AG08396 (cell line): ENCODE measurements around the gene PHRF1.
A peak's percentile ranks its signal among the peaks of the same experiment; 100 is the strongest.

Experiments
- DNase-seq: peaks from one replicate; pipeline ENCODE4 v3.0.0; 2012; ENCODE audit warnings: low spot score, mixed read lengths

PHRF1 gene

GRCh38 chr11:615504-616319, 39.4 kb downstream of the PHRF1 start, which contains the start of gene IRF7:
TSS of gene IRF7 (minus strand) at chr11:615950. CDS start at chr11:615364, 586 bp downstream.
- DNase-seq: peak; percentile 96

- no peak for DNase-seq
Measured at GRCh38 chr11:616320-617198, 40.3 kb downstream of the PHRF1 start.

- DNase-seq: no peak
Measured at GRCh38 chr11:617199-617911, 41.1 kb downstream of the PHRF1 start.

GRCh38 chr11:617912-618682, 41.8 kb downstream of the PHRF1 start:
- DNase-seq: no peak

- DNase-seq: no peak
Measured at GRCh38 chr11:618856-619627, 42.8 kb downstream of the PHRF1 start.

- no peak for DNase-seq
Measured at GRCh38 chr11:619628-620050, 43.4 kb downstream of the PHRF1 start.

GRCh38 chr11:620201-620600, 43.9 kb downstream of the PHRF1 start:
- no peak for DNase-seq

GRCh38 chr11:620935-621814, 44.9 kb downstream of the PHRF1 start:
- DNase-seq: no peak

- DNase-seq: no peak
Measured at GRCh38 chr11:621838-622237, 45.6 kb downstream of the PHRF1 start.

- no peak for DNase-seq
Measured at GRCh38 chr11:623349-623869, 47.1 kb downstream of the PHRF1 start.

- peak; percentile 58 for DNase-seq
Measured at GRCh38 chr11:623999-624704, 47.9 kb downstream of the PHRF1 start.

- DNase-seq: no peak
Measured at GRCh38 chr11:624705-625635, 48.7 kb downstream of the PHRF1 start, which contains the start of gene CDHR5. TSS of gene CDHR5 (minus strand) at chr11:624955. CDS start at chr11:624902, 53 bp downstream.

GRCh38 chr11:625636-626268, 49.5 kb downstream of the PHRF1 start:
- DNase-seq: no peak

GRCh38 chr11:626475-627307, 50.4 kb downstream of the PHRF1 start, which contains the start of gene SCT:
TSS of gene SCT (minus strand) at chr11:627181. CDS start at chr11:627143, 38 bp downstream.
- no peak for DNase-seq

- DNase-seq: no peak
Measured at GRCh38 chr11:627308-627576, 51.0 kb downstream of the PHRF1 start.

- no peak for DNase-seq
Measured at GRCh38 chr11:628056-628455, 51.8 kb downstream of the PHRF1 start.
